IMR-90 (cell line): Measurements from ENCODE around the gene SPATA31C1. TPM values are rescaled to one million over a fixed set of nuclear protein-coding genes. Genes with fewer than 3 reads are reported as not detected.

Experiments
- ATAC-seq: fragments of 200-7000 bp; cut with Tn5 transposase; 2 replicates; pipeline ENCODE4 v1.9.1; 2020; ENCODE audit warnings: low read depth, mild to moderate bottlenecking, moderate library complexity
- BruUV-seq: library from RNA; stranded (reverse); fragments of 400-500 nt; replicated peaks from 2 replicates; lab custom pipeline; 2021; lab: Mats Ljungman, UMichigan
- CTCF ChIA-PET: fragments of 300-600 bp; formaldehyde crosslinking; extraction: SDS; loops from one replicate; lab custom pipeline; 2021; ENCODE audit warnings: antibody characterized with exemption; lab: Yijun Ruan, JAX
- POLR2A ChIA-PET: fragments of 300-600 bp; sonication (Branson Sonifier 250); formaldehyde crosslinking; loops from one replicate; lab custom pipeline; 2022; ENCODE audit warnings: antibody characterized with exemption; ENCODE audit not compliant: unreplicated experiment; lab: Charles Lee
- DNase-seq: peaks from one replicate; pipeline ENCODE4 v3.0.0; 2013
- H2AFZ ChIP-seq: replicated peaks from 2 replicates; pipeline ENCODE3; 2013; ENCODE audit warnings: low read length, mild to moderate bottlenecking; ENCODE audit not compliant: poor library complexity
- H2AK5ac ChIP-seq: 2 replicates; pipeline ENCODE4 v1.6.1; 2013; ENCODE audit warnings: low read depth, low read length, inconsistent platforms
- H2AK9ac ChIP-seq: replicated peaks from 2 replicates; pipeline ENCODE3; 2013; ENCODE audit warnings: mild to moderate bottlenecking, low read depth, low read length, moderate library complexity; ENCODE audit not compliant: poor library complexity
- H2BK120ac ChIP-seq: 2 replicates; pipeline ENCODE4 v1.6.1; 2013; ENCODE audit warnings: low read depth, low read length, inconsistent platforms
- H2BK15ac ChIP-seq: 3 replicates; pipeline ENCODE4 v1.6.1; 2013; ENCODE audit warnings: low read depth, low read length, inconsistent platforms
- H2BK20ac ChIP-seq: 2 replicates; pipeline ENCODE4 v1.6.1; 2013; ENCODE audit warnings: low read depth, mild to moderate bottlenecking, inconsistent platforms, low read length, moderate library complexity
- H2BK5ac ChIP-seq: 2 replicates; pipeline ENCODE4 v1.6.1; 2013; ENCODE audit warnings: mild to moderate bottlenecking, low read depth, low read length, inconsistent platforms; ENCODE audit not compliant: poor library complexity, severe bottlenecking
- H3K14ac ChIP-seq: replicated peaks from 2 replicates; pipeline ENCODE4 v1.6.1; 2013; ENCODE audit warnings: low read depth, low read length, inconsistent platforms
- H3K18ac ChIP-seq: 2 replicates; pipeline ENCODE4 v1.6.1; 2013; ENCODE audit warnings: low read depth, low read length, control low read depth
- H3K23ac ChIP-seq: 2 replicates; pipeline ENCODE4 v1.6.1; 2013; ENCODE audit warnings: low read depth, low read length, inconsistent platforms
- H3K27ac ChIP-seq: 2 replicates; pipeline ENCODE4 v1.5.1; 2013; ENCODE audit warnings: mild to moderate bottlenecking, control low read depth, low read length; ENCODE audit not compliant: insufficient read depth
- H3K27me3 ChIP-seq: 2 replicates; pipeline ENCODE4 v1.6.1; 2013; ENCODE audit warnings: low read length; ENCODE audit not compliant: control insufficient read depth, insufficient read depth
- H3K36me3 ChIP-seq: 2 replicates; pipeline ENCODE4 v1.6.1; 2013; ENCODE audit warnings: low read length, mixed read lengths; ENCODE audit not compliant: control insufficient read depth, insufficient read depth
- H3K4ac ChIP-seq: 2 replicates; pipeline ENCODE4 v1.6.1; 2013; ENCODE audit warnings: low read depth, low read length, inconsistent platforms
- H3K4me1 ChIP-seq: 2 replicates; pipeline ENCODE4 v1.6.1; 2013; ENCODE audit warnings: low read length, mixed read lengths; ENCODE audit not compliant: control insufficient read depth, insufficient read depth
- H3K4me2 ChIP-seq: 2 replicates; pipeline ENCODE4 v1.6.1; 2013; ENCODE audit warnings: low read depth, mild to moderate bottlenecking, control low read depth, low read length, moderate library complexity
- H3K4me3 ChIP-seq: 2 replicates; pipeline ENCODE4 v1.5.1; 2013; ENCODE audit warnings: low read depth, mild to moderate bottlenecking, control low read depth, low read length, moderate library complexity; ENCODE audit not compliant: insufficient read depth
- H3K56ac ChIP-seq: 2 replicates; pipeline ENCODE4 v1.6.1; 2013; ENCODE audit warnings: low read length, inconsistent platforms; ENCODE audit not compliant: insufficient read depth; ENCODE audit errors: extremely low read depth
- H3K79me1 ChIP-seq, 2 experiments: 2 replicates each; pipeline ENCODE4 v1.6.1; 2013; ENCODE audit warnings: low read length in 2 of 2, inconsistent platforms in 1 of 2, low read depth in 1 of 2
- H3K9ac ChIP-seq: 2 replicates; pipeline ENCODE4 v1.6.1; 2013; ENCODE audit warnings: low read depth, low read length, control low read depth
- H3K9me1 ChIP-seq: 2 replicates; pipeline ENCODE4 v1.6.1; 2013; ENCODE audit warnings: low read length, inconsistent platforms; ENCODE audit not compliant: insufficient read depth
- H3K9me3 ChIP-seq: 2 replicates; pipeline ENCODE4 v1.6.1; 2013; ENCODE audit warnings: low read length; ENCODE audit not compliant: control insufficient read depth, insufficient read depth
- H4K20me1 ChIP-seq: 2 replicates; pipeline ENCODE4 v1.6.1; 2013; ENCODE audit warnings: low read length, inconsistent platforms; ENCODE audit not compliant: insufficient read depth
- H4K5ac ChIP-seq: 2 replicates; pipeline ENCODE4 v1.6.1; 2013; ENCODE audit warnings: mild to moderate bottlenecking, low read depth, low read length, control low read depth
- H4K8ac ChIP-seq, 2 experiments: 2 replicates each; pipeline ENCODE4 v1.6.1; 2013; ENCODE audit warnings: low read depth in 2 of 2, low read length in 2 of 2, control low read depth in 1 of 2, inconsistent platforms in 1 of 2
- H4K91ac ChIP-seq: 2 replicates; pipeline ENCODE4 v1.6.1; 2013; ENCODE audit warnings: low read depth, low read length, inconsistent platforms; ENCODE audit not compliant: insufficient read depth
- BHLHE40 ChIP-seq: fragments of 150-350 bp; IDR thresholded peaks from 2 replicates; pipeline ENCODE4 v1.6.1; 2016; ENCODE audit warnings: mild to moderate bottlenecking, low read depth, low read length
- CEBPB ChIP-seq: IDR thresholded peaks from 2 replicates; pipeline ENCODE4 v1.6.1; 2012; ENCODE audit warnings: low read depth, low read length, improper control_type of control experiment
- CHD1 ChIP-seq: IDR thresholded peaks from 2 replicates; pipeline ENCODE4 v1.6.1; 2012; ENCODE audit warnings: low read depth, low read length, improper control_type of control experiment
- CTCF ChIP-seq: conservative IDR thresholded peaks from 2 replicates; pipeline ENCODE4 v1.5.1; 2012; ENCODE audit warnings: mild to moderate bottlenecking, low read depth, low read length, improper control_type of control experiment
- ELK1 ChIP-seq: fragments of 150-350 bp; IDR thresholded peaks from 2 replicates; pipeline ENCODE4 v1.6.1; 2016; ENCODE audit warnings: low read depth, mild to moderate bottlenecking, low read length, moderate library complexity, borderline replicate concordance
- FOS ChIP-seq: fragments of 150-350 bp; IDR thresholded peaks from 2 replicates; pipeline ENCODE4 v1.6.1; 2016; ENCODE audit warnings: low read depth, low read length
- MAFK ChIP-seq: IDR thresholded peaks from 2 replicates; pipeline ENCODE4 v1.6.1; 2012; ENCODE audit warnings: low read depth, low read length, improper control_type of control experiment
- MAZ ChIP-seq: IDR thresholded peaks from 2 replicates; pipeline ENCODE4 v1.6.1; 2012; ENCODE audit warnings: low read depth, mild to moderate bottlenecking, low read length, improper control_type of control experiment, moderate library complexity, borderline replicate concordance
- MXI1 ChIP-seq: IDR thresholded peaks from 2 replicates; pipeline ENCODE4 v1.6.1; 2012; ENCODE audit warnings: low read depth, mild to moderate bottlenecking, low read length, moderate library complexity, borderline replicate concordance
- POLR2A ChIP-seq: IDR thresholded peaks from 2 replicates; pipeline ENCODE4 v1.6.1; 2012; ENCODE audit warnings: mild to moderate bottlenecking, low read depth, low read length
- RAD21 ChIP-seq: IDR thresholded peaks from 2 replicates; pipeline ENCODE4 v1.6.1; 2012; ENCODE audit warnings: low read length, improper control_type of control experiment
- RCOR1 ChIP-seq: IDR thresholded peaks from 2 replicates; pipeline ENCODE4 v1.6.1; 2012; ENCODE audit warnings: mild to moderate bottlenecking, low read length, improper control_type of control experiment; ENCODE audit not compliant: insufficient replicate concordance
- RFX5 ChIP-seq: IDR thresholded peaks from 2 replicates; pipeline ENCODE4 v1.8.0; 2012; ENCODE audit warnings: low read depth, mild to moderate bottlenecking, low read length, moderate library complexity
- SMC3 ChIP-seq: fragments of 150-350 bp; IDR thresholded peaks from 2 replicates; pipeline ENCODE4 v1.6.1; 2016; ENCODE audit warnings: low read depth, mild to moderate bottlenecking, antibody characterized with exemption, low read length, moderate library complexity
- USF2 ChIP-seq: fragments of 150-350 bp; IDR thresholded peaks from 2 replicates; pipeline ENCODE4 v1.6.1; 2017; ENCODE audit warnings: mild to moderate bottlenecking, antibody characterized with exemption, low read length, low read depth
- WGBS, 2 experiments: methylation state at CpG; one replicate each; pipeline versions ENCODE4 v1.1.5 to v1.1.7; 2013; ENCODE audit warnings: missing lambda C conversion rate in 2 of 2; ENCODE audit not compliant: insufficient read length in 1 of 2; ENCODE audit errors: extremely low coverage in 2 of 2; 5-methylcytosine and 5-hydroxymethylcytosine counted together
- dilution Hi-C: fragments of 300-500 bp; cut with HindIII; formaldehyde crosslinking; loops from one replicate; pipeline ENCODE4 v1.14.3; 2018; ENCODE audit warnings: low sequenced_read_pairs; ENCODE audit not compliant: unreplicated experiment
- in situ Hi-C: fragments of 300-500 bp; cut with MboI; formaldehyde crosslinking; loops from 3 replicates; pipeline ENCODE4 v1.14.3; 2019; ENCODE audit warnings: low sequenced_read_pairs, inconsistent platforms, mixed read lengths
- intact Hi-C: fragments of 100-400 bp; cut with micrococcal nuclease; formaldehyde crosslinking; loops from 2 replicates; pipeline ENCODE4 v1.10.0; 2022
- polyA plus RNA-seq, 3 experiments: library from polyadenylated mRNA; depleted of rRNA; stranded (reverse); fragments of >200 nt; gene quantifications; 2 replicates each; pipeline ENCODE4 v1.2.3, GENCODE V29; 2012; ENCODE audit warnings: low replicate concordance in 1 of 3
- total RNA-seq: library from RNA; depleted of rRNA; stranded (reverse); fragments of >200 nt; gene quantifications from 2 replicates; pipeline ENCODE4 v1.2.3, GENCODE V29; 2012

SPATA31C1 gene
- total and polyA plus RNA-seq, 2 of the 4 experiments (the other 2 are of a cell fraction), result not detected

GRCh38 chr9:87887661-87888480 lies 29.9 kb upstream of the SPATA31C1 start:
- Histone ChIP-seq H2AK5ac (no peak overlapping the region), H3K18ac (no peak overlapping the region), H4K8ac (no peak overlapping the region), H3K4me1 (peaks cover 2% of the 10 kb centered on the region; the same call in 1 of the 2 replicates), H4K5ac (no peak overlapping the region), H3K4me2 (no peak overlapping the region), H3K27me3 (no peaks in the 10 kb centered on the region), H3K4me3 (no peak overlapping the region), H3K23ac (no peak overlapping the region), H3K4ac (no peak overlapping the region), H4K20me1 (no peaks in the 10 kb centered on the region), H3K79me1 (no peaks in the 10 kb centered on the region), H2AFZ (no peak overlapping the region), H2BK5ac (no peak overlapping the region), H3K56ac (no peak overlapping the region), H3K27ac (no peak overlapping the region), H4K91ac (no peak overlapping the region), H3K14ac (no peak overlapping the region), H2BK20ac (no peak overlapping the region), H2BK15ac (no peak overlapping the region), H2BK120ac (no peak overlapping the region), H3K9me1 (no peaks in the 10 kb centered on the region), H3K9me3 (no peaks in the 10 kb centered on the region), H3K9ac (no peak overlapping the region), H3K36me3 (no peaks in the 10 kb centered on the region), H2AK9ac (no peak overlapping the region)
- TF ChIP-seq CHD1, result no peak
- TF ChIP-seq RCOR1, result no peak
- TF ChIP-seq CEBPB, result no peak
- TF ChIP-seq MAFK, result no peak
- TF ChIP-seq POLR2A, result no peak
- TF ChIP-seq SMC3, result no peak
- TF ChIP-seq RAD21, result no peak
- no peak for TF ChIP-seq USF2
- TF ChIP-seq CTCF, result no peak
- no peak for TF ChIP-seq RFX5
- no peak for TF ChIP-seq ELK1
- no peak for TF ChIP-seq FOS
- TF ChIP-seq MXI1, result no peak
- TF ChIP-seq MAZ, result no peak
- no peak for TF ChIP-seq BHLHE40
- dilution Hi-C loops (no loop called here), in situ Hi-C loops (no loop called here), intact Hi-C loops (no loop called here)
- POLR2A ChIA-PET, result no interaction called here
- ATAC-seq, result no peak
- no TSS peak for BruUV-seq
- CTCF ChIA-PET, result no interaction called here
- DNase-seq, result no peak
- WGBS, 2 experiments, result 70% methylated on average over 2 of the region's 13 CpGs; no CpG with 5 or more reads in 1 of the 2 experiments
